Amygdala (tissue), 56 donors: ENCODE data around the gene ADAR.

Experiments
- DNase-seq, 56 donors: peaks; one replicate each; lab custom pipeline; 2025; lab: John Stamatoyannopoulos, UW

The ADAR gene

DNA sequence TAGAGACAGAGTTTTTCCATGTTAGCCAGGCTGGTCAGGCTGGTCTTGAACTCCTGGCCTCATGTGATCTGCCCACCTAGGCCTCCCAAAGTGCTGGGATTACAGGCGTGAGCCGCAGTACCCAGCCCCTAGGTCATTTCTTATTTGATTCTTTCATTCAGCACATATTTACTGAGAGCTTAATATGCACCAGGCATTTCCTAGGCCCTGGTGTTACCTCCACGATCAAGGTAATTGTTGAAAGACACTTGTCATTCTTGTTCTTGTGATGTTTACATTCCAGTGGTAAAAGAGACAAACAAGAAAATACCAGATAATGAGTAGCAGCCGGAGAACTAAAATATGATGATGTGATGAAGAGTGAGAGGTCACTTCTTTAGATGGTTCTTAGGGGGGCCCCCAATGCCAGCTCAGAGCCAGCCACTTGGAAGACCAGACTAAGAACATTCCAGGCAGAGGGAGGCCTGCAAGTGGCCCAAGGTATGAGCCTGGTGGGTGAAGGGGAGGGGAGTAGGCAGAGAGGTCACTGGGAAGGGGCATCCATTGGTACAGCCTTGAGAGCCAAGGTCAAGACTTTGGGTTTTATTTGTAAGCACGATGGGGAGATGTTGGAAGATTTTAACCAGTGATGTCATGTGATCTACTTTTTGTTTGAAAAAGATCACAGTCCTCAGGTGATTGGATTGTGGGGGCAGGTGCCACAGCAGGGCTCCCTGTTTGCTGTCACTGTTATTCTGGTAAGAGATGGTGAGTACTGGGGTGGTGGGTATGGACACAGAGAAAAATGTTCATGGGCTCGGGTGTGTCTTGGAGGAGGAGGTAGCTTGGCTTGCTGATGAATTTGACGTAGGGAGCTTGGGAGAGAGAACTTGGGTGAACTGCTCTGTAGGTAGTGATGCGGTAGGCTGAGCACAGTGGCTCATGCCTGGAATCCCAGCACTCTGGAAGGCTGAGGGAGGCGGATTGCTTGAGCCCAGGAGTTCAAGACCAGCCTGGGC, 68.2 kb downstream of the ADAR start:
- no peak for DNase-seq

GRCh38 chr1:154536570-154536969, 71.4 kb downstream of the ADAR start:
- no peak for DNase-seq

DNA sequence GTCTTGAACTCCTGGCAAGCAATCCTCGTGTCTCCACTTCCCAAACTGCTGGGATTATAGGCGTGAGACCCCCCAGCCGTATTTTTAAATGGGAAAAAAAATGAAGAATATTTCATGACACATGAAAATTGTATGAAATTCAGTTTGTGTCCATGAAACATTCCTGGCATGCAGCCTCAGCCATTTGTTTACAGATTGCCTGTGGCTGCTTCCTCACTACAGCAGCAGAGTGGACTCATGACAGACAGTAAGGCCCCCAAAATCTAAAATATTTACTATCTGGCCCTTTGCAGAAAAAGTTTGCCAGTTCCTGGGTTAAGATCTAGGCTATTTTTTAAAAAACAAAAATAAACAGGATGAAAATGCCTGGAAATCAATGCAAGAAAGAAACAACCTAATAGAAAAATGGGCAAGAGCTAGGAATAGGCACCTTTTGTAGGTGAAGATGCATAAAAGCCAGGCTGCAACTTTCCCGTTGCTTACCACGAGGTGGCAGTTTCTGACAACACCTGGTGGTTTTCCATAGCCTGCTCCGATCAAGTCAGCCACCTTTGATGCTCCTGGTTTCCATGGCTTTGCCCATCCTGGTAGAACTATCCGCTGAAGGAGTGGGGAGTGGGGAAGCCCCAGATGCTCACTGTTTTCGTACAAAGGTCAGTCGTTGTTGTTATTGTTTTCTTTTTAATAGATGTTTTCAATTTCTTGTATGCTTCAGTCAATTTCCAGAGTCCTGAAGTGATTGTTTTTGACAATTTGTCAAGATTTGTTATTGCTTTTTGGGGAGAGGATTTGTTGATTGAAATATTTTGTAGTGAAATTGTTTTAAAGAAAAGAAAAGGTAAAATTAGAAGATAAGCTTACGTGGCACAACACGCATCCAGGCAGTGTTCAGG, 73.8 kb downstream of the ADAR start:
- DNase-seq: no peak
